Measurements from ENCODE around the gene PLD4. TPM values are rescaled to one million over a fixed set of nuclear protein-coding genes. Genes with fewer than 3 reads are reported as not detected.

The PLD4 gene
- total RNA-seq, 4 donors from 2014 or later = 0.84 to 2.6 (median 1.2) TPM

DNA sequence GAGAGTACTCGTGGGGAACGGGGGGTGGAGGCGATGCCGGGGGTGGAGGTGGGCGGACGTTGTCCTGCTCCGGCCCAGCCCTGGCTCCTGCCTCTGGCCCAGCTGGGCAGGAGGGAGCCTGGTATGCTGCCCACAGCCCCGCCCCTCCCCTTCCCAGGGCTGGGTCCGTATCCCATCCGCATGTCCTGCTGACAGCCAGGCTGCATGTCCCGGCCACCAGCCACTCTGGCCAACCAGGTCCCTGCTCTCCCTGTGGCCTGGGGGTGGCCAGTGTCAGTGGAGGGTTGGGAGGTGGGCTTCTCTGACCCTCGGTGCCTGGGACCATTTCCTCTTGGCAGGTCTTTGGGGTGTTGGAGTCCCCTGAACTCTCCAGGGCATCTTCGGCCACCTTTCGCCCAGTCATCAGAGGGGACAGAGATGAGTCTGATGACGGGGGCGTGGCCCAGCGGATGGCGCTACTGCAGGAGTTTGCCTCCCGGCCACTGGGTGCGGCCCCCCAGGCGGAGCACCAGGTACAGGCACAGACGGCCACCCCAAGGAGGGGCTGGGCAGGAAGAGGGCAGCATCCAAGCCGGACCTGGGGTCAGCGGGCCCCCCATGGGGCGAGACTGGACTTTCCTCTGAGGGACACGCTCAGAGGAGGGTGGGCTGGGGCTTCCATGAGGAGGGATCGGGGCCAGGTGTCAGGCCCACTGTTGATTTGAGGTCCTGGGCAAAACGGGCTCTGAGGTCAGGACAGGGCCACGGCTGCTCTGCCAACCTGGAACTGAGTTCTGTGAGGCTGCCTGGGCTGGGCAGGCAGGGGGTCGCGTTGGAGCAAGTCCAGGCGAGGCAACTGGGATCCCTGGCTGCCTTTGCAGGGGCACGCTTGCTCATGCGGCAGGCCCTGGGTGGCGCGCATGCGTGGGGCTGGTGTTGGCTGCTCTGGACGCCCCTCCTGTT, 39.4 kb upstream of the PLD4 start:
- TF ChIP-seq, protein P1, sequence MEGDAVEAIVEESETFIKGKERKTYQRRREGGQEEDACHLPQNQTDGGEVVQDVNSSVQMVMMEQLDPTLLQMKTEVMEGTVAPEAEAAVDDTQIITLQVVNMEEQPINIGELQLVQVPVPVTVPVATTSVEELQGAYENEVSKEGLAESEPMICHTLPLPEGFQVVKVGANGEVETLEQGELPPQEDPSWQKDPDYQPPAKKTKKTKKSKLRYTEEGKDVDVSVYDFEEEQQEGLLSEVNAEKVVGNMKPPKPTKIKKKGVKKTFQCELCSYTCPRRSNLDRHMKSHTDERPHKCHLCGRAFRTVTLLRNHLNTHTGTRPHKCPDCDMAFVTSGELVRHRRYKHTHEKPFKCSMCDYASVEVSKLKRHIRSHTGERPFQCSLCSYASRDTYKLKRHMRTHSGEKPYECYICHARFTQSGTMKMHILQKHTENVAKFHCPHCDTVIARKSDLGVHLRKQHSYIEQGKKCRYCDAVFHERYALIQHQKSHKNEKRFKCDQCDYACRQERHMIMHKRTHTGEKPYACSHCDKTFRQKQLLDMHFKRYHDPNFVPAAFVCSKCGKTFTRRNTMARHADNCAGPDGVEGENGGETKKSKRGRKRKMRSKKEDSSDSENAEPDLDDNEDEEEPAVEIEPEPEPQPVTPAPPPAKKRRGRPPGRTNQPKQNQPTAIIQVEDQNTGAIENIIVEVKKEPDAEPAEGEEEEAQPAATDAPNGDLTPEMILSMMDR (IDR thresholded peaks at IDR 0.05) = no peak
- no peak for TF ChIP-seq POLR2A (IDR thresholded peaks at IDR 0.05)
- DNase-seq (ENCODE audit: low spot score in 2 of 2) = no peak
- WGBS, 2 donors = 83 to 89% methylated on average over 31 to 32 of the region's 38 CpGs
- intact Hi-C loops (cut with DNase I; ENCODE audit: low total_unique reads) = no loop called here
- H3K4me3 ChIP-seq (ENCODE audit: low read depth, poor library complexity, severe bottlenecking) = no peak overlapping the region

DNA sequence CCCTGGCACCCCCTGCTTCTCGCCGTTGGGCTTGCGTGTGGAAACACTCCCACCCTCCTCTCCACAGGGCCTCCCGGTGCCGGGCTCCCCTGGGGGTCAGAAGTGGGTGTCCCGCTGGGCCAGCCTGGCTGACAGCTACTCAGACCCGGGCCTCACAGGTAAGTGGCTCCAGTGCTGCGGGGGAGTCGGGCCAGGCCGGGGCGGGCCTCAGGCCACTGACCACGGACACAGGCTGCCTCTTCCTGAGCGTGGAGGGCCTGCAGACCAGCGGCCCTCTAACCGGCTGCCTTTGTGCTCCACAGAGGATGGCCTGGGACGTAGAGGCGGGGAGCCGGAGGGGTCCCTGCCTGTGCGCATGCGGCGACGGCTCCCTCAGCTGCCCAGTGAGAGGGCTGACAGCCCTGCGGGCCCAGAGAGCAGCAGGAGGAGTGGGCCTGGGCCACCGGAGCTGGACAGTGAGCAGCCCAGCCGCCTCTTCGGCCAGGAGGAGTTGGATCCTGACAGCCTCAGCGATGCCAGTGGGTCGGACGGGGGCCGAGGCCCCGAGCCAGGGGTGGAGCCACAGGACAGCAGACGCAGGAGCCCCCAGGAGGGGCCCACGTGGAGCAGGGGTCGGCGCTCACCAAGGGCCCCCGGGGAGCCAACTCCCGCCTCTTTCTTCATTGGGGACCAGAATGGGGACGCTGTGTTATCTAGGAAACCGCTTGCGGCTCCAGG, 38.5 kb upstream of the PLD4 start:
- WGBS, 2 donors = 90 to 93% methylated on average over 35 to 36 of the region's 40 CpGs
- H3K4me3 ChIP-seq (ENCODE audit: low read depth, poor library complexity, severe bottlenecking) = no peak overlapping the region
- TF ChIP-seq, protein P1 (IDR thresholded peaks at IDR 0.05) = no peak
- TF ChIP-seq POLR2A (IDR thresholded peaks at IDR 0.05) = no peak
- no peak for DNase-seq (ENCODE audit: low spot score in 2 of 2)
- intact Hi-C loops (cut with DNase I; ENCODE audit: low total_unique reads) = no loop called here

DNA sequence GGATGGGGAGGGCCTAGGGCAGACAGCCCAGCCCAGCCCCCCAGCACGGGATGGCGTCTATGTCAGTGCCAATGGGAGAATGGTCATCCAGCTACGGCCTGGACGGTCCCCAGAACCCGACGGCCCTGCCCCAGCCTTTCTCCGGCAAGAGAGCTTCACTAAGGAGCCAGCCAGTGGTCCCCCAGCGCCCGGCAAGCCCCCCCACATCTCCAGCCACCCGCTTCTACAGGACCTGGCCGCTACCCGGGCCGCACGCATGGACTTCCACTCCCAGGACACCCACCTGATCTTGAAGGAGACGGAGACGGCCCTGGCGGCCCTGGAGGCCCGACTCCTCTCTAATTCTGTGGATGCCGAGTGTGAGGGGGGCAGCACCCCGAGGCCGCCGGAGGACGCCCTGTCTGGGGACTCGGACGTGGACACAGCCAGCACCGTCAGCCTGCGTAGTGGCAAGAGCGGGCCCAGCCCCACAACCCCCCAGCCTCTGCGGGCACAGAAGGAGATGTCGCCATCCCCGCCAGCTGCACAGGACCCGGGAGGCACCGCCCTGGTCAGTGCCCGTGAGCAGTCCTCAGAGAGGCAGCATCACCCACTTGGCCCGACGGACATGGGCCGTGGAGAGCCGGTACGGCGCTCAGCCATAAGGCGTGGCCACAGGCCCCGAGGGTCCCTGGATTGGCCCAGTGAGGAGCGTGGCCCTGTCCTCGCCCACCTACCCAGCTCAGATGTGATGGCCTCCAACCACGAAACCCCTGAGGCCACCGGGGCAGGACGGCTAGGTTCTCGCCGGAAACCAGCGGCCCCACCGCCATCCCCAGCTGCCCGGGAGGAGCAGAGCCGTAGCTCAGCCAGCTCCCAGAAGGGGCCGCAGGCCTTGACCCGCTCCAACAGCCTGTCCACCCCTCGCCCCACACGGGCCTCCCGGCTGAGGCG, 37.7 kb upstream of the PLD4 start:
- 95% methylated on average over 34 to 48 of the region's 59 CpGs for WGBS, 2 donors
- intact Hi-C loops (cut with DNase I; ENCODE audit: low total_unique reads) = no loop called here
- DNase-seq (ENCODE audit: low spot score in 2 of 2) = no peak

DNA sequence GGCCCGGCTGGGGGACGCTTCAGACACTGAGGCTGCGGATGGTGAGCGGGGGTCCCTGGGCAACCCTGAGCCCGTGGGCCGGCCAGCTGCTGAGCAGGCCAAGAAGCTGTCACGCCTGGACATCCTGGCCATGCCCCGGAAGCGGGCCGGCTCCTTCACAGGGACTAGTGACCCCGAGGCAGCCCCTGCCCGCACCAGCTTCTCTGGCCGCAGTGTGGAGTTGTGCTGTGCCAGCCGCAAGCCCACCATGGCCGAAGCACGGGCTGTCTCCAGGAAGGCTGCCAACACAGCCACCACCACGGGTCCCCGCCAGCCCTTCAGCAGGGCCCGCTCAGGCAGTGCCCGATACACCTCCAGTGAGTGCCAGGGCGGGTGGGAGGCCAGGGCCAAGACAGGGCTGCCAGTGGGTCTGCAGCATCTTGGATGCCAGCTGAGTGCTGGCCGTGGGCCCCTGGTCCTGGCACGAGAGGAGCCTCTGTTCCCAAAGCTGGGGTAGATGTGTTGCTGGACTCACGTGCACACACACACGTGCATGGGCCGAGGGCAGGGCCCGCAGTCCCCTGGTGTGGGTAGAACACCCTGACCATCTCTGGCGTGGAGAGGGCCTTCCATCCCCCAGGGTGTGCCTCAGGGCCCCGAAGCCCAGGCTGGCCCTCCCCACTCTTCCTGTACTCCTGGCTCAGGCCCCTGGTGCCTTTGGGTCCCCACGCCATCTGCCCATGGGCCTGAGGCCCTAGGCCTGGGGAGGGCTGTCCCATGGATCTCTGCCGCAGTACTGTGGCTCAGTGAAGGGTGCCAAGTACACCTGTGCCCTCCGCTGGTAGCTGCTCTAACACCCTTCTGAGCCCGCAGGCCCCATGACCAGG, 36.8 kb upstream of the PLD4 start:
- H3K4me3 ChIP-seq (ENCODE audit: low read depth, poor library complexity, severe bottlenecking) = no peak overlapping the region
- DNase-seq (ENCODE audit: low spot score in 2 of 2) = no peak
- 90 to 94% methylated on average over 12 to 18 of the region's 33 CpGs for WGBS, 2 donors
- TF ChIP-seq, protein P1 (IDR thresholded peaks at IDR 0.05) = no peak
- no peak for TF ChIP-seq POLR2A (IDR thresholded peaks at IDR 0.05)
- intact Hi-C loops (cut with DNase I; ENCODE audit: low total_unique reads) = no loop called here

More for the DNA sequence above, 37.7 kb upstream of the PLD4 start:
- no peak for TF ChIP-seq POLR2A (IDR thresholded peaks at IDR 0.05)
- TF ChIP-seq, protein P1 (IDR thresholded peaks at IDR 0.05) = no peak
- no peak overlapping the region for H3K4me3 ChIP-seq (ENCODE audit: low read depth, poor library complexity, severe bottlenecking)

All from lower leg skin (tissue), 4 donors.